Stimulated activated CD4-positive, alpha-beta T cell treated with anti-CD3 and anti-CD28 coated beads, TNF-alpha, amount 100 ng/mL, for 24 hours (primary cell): ENCODE results near the gene DEAF1.

Experiments used
- DNase-seq, 3 experiments: peaks; one replicate each; pipeline ENCODE4 v3.0.0-alpha.2; 2020; ENCODE audit warnings: low read depth in 3 of 3

The DEAF1 gene

DNA sequence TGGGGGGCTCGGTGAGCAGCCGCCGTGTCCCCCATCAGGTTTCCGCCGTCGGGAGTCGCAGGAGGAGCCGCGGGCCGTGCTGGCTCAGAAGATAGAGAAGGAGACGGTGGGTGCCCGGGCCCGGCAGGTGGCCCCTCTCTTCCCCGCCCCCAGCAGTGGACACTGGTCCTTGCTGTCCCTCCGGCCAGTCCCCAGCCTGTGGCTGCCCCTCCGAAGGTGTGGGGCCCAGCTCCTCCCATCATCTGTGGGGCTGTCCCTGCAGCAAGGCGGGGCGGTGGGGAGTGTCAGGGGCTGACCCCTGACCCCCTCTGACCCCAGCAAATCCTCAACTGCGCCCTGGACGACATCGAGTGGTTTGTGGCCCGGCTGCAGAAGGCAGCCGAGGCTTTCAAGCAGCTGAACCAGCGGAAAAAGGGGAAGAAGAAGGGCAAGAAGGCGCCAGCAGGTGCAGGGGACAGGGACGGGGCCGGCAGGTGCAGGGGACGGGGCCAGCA, 26.3 kb upstream of the DEAF1 start:
- no peak for DNase-seq

DNA sequence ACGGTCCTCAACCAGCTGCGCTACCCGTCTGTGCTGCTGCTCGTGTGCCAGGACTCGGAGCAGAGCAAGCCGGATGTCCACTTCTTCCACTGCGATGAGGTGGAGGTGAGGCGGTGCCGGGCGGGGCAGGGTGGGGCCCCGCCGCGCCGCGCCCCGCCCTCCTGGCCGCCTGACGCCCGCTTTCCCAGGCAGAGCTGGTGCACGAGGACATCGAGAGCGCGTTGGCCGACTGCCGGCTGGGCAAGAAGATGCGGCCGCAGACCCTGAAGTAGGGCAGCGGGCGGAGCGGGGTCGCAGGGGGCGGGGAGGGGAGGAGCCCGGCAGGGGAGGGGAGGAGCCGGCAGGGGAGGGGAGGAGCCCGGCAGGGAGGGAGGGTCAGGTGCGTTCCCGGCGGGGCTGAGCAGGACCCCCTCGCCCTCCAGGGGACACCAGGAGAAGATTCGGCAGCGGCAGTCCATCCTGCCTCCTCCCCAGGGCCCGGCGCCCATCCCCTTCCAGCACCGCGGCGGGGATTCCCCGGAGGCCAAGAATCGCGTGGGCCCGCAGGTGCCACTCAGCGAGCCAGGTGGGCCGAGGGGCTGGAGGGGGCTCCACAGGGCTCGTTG, 25.7 kb upstream of the DEAF1 start:
- DNase-seq, result no peak

DNA sequence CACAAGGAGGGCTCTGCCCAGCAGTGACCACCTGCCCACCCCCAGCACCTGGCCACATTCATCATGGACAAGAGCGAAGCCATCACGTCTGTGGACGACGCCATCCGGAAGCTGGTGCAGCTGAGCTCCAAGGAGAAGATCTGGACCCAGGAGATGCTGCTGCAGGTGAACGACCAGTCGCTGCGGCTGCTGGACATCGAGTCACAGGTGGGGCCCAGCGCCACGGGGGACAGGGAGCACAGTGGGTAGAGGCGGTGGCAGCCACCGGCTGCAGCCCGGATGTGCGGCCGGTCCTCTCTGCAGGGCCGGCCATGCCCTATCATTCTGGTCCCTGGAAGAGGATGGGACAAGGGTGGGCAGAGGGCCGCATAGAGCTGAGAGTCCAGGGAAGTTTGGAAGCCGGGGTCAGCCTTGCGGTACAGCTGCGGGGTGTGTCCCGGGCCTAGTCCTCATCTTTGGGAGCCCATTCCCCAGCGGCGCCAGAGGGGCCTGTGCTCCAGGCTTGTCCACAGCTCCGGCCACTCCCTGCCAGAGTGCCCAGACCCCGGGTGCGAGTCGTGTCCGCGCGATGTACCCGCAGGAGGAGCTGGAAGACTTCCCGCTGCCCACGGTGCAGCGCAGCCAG, 25.1 kb upstream of the DEAF1 start:
- DNase-seq, result no peak

DNA sequence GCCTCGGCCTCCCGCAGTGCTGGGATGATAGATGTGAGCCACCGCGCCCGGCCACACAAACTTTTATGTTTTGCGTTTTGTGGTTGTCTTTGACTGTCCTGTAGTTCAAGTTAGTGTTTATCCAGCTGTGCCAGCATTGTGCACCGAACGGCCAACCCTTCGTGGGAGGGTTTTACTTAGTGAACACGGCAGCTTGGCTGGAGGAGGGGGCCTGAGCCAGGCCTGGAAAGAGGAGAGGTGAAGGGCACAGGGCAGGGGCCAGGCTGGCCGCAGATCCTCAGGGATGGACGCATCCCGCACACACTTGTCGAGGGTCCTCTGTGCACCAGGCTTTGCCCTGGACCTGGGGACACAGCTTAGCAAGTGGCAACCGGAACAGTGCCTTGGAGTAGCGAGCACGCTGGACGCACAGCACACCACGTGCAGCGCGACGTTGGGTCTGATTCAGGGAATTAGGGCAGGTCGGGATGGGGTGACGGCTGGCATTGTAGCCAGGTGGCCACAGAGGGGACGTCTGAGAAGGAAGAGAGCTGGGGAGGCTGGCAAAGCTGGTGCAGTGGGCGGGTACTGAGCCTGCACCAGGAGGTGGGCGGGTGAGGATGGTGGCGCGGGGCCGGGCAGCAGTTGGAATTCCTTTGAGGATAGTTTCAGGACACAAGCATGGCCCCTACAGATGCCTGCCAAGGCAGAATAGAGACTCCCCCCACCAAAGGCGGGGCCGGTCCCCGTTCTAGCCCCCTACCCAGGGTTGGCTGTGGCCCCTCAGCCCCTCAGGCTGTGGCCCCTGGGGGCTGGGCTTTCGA, 24.4 kb upstream of the DEAF1 start:
- DNase-seq, result no peak

DNA sequence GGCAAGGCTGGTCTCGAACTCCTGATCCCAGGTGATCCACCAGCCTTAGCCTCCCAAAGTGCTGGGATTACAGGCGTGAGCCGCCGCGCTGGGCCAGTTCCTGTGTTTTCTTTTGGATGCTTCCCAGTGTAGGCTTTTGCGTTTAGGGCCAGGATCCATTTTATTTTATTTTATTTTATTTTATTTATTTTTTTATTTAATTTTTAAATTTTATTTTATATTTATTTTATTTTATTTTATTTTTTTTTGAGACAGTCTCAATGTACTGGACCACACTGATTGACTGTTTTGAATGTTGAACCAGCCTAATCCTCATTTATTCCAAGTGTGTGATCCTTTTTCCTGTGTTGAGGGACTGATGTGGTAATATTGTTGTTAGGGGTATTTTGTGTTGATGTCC, 19.4 kb upstream of the DEAF1 start:
- no peak for DNase-seq

DNA sequence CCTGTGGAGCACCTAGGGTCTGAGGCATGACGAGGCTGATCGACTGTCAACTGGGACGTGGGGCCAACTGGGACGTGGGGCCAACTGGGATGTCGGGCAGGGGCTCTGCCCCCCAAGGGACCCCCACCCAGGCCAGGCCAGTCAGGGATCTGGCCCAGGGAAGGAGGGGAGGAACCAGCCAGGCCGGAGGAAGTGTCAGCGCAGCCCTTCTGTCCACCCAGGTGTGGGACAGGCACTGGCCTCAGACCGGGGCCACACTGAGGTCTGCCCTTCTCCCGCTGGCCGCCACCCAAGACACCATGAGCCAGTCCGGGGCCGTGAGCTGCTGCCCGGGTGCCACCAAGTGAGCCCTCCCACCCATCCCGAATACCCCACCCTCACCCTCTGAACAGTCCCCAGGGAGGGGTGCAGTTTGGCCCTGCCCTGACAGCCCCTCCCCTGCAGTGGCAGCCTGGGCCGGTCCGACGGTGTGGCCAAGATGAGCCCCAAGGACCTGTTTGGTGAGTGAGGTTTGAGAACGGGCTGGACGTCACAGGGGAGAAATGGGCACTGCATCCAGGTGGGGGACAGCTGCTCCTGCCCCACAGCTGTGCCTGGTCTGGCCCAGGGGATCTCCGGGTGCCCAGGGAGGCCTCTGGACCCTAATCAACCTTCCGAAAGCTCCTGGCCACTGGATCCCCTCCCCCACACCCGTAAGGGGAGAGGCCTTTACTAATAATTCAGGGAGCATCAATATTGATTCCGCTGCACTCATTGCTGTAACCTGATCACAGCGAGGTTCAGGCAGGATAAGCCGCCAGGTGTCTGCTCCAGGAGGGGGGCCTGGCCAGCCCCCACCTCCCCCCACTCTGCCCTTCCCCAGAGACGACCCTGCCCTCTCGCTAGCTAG, 14.3 kb upstream of the DEAF1 start:
- DNase-seq, result no peak

DNA sequence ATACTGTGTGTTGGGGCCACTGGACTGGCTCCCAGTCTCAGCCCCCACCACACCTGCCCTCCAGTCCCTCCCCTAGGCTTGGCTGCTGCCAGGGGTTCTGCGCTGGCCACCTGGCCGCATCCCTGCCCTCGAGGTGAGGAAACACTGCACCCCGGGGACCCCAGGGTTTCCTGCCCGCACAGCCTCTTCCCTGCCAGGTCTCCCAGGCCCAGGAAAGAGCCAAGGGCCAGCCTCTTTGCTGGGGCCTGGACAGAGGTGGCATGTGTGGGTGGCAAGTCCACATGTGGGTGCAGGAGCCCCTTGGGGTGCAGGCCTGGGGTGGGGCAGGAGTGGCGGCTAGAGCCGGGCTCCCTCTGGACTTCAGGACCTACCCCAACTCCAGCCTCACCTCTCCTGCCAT, 13.5 kb upstream of the DEAF1 start:
- no peak for DNase-seq

DNA sequence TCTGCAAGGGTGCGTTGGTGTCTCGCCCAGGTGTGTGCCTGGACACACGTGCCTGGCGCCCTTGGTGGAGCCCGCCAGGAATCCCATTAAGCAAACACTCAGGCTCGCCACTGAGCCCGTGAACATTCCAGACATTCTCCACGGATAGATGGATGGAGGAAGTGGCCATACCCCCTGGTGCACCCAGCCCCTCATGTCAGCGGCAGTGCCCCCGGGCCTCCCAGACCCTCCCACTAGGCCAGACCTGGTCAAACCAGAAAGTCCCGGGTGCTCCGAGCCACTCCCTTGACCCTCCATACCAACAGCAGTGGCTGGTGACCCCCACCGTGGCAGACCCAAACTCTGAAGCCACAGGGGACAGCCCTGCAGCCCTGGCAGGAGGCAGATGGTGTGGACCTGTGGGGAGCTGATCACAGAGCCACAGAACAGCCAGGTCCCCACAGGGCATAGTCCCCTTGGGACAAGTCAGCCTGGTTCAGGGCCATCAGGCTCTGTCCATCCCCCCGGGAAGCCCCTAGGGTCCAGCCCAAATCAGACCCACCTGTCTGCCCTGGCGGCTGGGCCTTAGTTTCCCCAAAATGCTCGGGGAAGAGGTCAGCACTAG, 12.9 kb upstream of the DEAF1 start:
- DNase-seq, result no peak

DNA sequence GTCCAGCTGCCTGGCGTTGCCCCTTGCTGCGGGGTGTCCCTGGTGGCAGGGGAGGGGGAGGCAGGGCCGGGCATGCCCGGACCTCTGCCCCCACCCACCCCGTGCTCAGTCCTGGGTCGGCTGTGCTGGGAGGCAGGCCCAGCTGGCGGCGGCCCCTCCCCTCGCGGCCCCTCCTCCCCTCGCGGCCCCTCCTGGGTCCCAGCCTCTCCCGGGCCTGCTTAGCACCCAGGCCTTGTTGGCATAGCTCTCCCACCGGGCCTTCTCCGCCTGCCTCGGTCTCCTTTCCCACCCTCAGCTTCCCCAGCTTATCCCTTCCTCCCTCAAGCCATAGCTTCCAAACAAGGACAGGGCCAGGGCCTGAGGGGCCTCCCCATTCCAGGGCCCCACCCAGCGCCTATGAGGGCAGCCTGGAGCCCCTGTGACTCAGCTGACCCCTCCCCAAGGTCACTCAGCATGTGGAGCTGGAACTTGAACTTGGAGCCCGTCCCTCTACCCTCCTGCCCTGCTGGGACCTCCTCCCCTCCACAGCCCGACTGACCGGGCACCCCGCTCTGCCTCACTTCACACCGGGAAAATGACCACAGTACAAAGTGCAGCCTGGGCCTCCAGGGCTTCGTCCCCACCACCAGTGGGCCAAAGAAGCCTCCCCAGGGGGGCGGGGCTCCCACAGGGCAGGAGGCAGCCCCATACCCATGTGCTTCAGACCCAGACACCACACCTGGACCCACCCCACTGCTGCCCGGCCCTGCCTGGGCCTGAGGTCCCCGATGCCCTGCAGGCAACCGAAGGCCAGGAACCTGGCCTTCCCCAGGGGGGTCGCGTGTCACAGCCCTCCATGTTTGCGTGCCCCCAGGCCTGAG, 12.2 kb upstream of the DEAF1 start:
- no peak for DNase-seq

DNA sequence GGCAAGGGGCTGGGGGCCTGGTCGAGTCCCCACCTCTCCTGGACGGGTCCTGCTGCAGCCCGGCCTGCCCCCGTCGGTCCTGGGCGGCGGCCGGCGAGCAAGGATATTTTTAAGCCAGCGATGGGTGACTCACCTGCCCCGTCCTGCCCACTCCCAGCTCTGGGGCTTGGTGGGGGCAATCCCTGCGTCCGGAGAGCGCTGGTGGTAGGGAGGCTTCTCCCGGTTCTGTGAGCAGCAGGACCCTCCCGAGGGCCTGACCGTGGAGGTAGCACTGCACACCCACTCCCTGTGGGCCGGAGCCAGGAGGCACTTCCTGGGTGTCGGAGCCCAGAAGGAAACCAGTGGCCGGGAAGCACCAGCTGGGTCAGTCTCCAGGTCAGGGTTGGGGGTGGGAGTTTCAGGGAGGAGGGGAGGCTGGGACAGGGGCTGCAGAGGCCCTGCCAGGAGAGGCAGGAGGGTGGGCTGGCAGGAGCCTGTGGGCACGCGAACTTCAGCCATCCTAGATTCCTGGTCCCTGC, 11.5 kb upstream of the DEAF1 start:
- DNase-seq, result no peak

DNA sequence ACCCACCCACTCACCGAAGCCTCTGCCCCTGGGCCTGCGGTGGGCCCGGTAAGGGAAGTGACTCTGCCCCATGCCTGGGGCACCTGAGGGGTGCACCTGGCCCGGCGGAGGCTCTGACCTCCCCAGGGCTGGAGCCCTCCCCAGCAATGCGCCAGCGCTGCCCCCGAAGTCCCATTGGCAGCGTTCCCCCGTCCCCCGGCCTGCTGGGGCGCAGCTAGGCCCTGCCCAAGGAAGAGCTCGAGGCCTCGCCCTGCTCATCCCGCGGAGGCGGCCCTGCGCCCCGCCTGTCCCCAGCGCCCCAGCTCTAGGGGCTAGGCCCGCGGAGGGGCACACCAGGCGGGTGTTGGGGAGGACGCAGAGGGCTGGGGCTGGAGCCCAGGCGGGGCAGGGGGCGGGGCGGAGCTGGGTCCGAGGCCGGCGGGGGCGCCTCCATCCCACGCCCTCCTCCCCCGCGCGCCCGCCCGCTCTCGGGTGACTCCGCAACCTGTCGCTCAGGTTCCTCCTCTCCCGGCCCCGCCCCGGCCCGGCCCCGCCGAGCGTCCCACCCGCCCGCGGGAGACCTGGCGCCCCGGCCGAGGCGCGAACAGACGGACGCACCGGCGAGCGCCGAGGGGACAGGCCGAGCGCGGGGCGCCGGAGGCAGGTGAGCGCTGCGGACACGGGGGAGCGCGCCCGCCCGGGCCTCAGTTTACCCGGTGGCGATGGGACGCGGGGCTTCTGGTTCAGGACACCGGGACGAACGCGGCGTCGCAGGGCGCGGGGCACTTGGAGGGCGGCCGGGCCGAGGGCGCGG, 10.8 kb upstream of the DEAF1 start, which contains the start of gene EPS8L2:
Gene EPS8L2, plus strand, starts transcription at position 586 of the 793 bp plus-strand sequence. CDS start 3,177 bp downstream, outside the sequence.
- DNase-seq, result no peak

DNA sequence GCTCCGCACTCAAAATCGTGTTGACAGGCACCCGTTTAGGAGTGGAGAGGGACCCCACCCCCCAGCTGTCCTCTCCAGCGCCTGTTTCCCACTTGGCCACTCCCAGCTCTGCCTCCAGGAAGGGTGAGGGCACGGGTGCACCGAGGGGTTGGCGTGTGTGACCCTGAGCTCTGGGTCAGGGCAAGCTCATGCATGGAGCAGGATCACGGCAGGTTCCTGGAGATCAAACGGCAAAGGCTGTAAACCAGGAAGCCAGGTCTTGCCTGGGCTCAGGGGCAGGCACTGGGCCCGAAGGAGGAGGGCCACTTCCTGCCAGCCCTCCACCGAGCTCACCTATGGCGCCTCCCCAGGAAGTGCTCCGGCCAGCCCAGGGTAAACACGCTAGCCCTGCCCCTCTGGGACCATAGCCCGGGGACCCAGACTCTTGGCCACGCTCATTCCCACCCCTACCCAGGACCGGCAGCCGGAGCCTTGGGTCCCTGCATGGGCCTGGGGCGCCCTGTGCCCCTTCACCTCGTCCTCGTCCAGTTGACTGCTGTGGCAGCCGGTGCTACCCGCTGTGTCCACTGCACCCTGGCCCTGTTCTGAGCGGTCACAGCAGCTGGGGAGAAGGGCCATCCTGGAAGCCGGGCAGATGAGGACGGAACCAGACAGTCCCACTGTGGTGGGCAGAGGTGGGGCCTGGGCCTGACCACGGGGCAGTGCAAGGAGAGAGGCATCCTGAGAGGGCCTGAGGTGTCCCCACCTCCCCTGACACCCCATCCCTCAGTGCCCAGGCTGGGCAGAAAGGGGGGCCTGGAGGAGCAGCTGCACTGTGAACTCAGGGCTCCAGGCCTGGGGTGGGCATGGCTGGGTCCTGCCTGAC, 10.0 kb upstream of the DEAF1 start:
- no peak for DNase-seq

DNA sequence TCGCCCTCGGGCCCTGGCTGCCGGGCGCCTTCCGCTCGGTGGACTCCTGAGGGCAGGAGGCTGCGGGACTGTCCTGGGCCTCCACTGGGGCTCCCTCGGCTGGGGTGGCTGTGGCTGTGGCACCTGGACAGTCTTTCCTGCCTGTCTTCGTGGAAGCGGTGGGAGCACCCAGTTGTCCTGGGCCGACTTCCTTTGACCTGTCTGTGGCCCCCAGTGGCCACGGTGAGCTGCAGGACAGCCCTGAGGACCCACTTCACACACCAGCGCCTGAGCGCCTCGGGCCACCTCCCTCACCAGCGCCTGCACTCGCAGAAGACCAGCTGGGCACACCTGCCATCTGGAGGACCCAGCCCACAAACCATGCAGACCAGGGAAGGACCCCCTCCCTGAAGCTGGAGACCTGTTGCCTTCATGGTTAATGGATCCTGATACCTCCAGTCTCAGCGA, 9.2 kb upstream of the DEAF1 start:
- no peak for DNase-seq

DNA sequence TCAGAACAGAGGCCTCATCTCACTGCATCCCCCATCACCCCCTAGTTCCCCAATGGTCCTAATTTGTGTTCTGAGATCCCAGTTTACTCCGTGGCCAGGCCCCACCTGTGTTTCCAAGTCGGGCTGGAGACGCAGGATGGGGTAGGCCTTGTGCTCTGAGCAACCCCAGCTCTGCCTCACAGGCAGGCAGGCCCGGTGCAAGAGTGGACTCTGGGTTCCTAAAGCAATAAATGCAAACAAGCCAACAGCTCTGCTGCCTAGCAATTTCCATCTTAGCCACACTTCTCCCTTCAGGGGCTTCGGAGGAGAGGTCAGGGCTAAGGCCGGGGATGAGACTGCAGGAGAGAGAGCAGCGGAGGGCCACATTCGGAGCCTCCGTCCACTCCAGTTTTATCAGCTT, 8.5 kb upstream of the DEAF1 start:
- DNase-seq, result no peak

DNA sequence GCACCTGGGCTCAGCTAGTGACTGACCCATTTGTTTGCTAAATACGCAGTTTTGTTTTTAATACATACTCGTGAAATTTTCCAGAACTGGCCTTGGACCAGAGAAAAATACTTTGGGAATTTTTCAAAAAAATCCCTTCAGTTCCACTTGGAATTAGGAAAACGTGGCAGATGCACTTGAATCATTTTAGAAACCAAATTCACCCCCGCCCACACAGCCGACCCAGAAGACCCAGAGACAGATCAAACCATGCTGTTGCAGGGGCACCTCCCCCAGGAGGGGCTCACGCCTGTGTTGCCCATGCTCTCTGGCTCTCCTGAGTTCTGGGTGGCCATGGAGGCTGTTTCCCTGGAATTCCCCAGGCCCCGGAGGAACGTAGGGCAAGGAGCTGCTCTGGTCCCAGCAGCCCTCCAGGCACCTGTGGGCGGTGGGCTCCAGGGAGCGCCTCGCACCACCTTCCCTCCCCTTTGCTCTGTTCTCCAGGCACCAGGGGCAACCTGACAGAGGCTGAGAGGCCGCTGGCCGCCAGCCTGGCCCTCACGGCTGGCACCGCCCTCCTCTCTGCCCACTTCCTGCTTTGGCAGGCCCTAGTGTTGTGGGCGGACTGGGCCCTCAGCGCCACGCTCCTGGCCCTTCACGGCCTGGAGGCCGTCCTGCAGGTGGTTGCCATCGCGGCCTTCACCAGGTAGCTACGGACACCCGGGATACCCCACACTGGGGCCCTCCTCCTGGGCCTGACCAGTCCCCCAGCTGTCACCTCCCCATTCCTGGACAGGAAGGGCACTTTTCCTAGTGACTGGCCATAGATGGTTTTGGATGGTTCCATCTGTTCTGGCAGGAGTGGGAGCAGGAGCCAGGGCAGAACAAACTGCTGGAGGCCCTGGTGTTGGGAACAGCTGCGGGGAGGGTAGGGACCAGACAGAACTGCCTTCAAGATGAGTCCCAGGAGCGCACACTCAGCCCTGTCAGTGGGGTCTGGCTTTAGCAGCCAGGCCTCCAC, 7.7 kb upstream of the DEAF1 start:
- no peak for DNase-seq

DNA sequence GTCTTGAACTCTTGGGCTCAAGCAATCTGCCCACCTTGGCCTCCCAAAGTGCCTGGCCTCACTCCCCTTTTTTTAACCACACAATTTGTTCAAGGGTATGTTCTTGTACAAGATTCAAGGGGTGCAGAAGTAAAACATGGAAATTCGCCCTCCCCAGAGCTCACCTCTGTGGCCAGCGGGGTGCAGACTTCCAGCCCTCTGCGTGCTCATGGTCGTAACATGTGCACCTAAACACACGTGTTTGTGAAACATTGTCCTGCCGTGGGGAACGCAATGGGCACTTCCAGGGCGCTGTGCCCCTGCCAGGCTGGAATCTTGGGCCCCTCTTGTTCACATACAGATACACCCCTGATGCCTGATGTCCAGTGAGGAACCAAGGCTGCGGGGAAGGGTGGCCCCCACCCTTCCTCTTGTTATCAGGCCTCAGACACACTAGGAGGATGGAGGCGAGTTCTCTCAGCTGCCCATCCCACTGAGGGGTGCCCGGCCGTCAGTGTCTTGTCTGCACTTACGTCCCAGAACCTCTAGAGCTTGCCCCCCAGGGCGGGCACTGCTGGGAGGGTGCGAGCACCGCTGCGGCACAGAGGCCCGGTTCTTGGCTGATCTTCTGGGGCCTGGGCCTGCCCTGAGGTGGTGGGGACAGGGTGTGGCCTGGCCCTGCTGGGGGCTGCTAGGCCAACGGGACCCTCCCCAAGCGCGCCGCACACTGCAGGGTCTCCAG, 6.9 kb upstream of the DEAF1 start:
- DNase-seq, result no peak
